NCI-H146 (cell line): ENCODE results near the gene NME5.
"Not testable (repeated sequence)": the region's sequence is repeated elsewhere in the genome, so short reads cannot be mapped to it uniquely, and the experiment has no call there.

Source experiments
- DNase-seq: peaks from one replicate; lab custom pipeline; 2025; lab: John Stamatoyannopoulos, UW

Gene NME5

GRCh38 chr5:138138949-138139780 is at the start of gene NME5:
Gene NME5, minus strand, starts transcription at chr5:138139428. Its CDS starts 648 bp downstream, at chr5:138138780.
- peak; percentile 79 for DNase-seq

GRCh38 chr5:138188626-138189025 is 49.4 kb upstream of the NME5 start:
- DNase-seq = no peak

- DNase-seq = no peak
Observed at GRCh38 chr5:138186002-138186447, 46.8 kb upstream of the NME5 start.

- no peak for DNase-seq
Observed at GRCh38 chr5:138182808-138183207, 43.6 kb upstream of the NME5 start.

GRCh38 chr5:138180841-138181240 is 41.6 kb upstream of the NME5 start:
- DNase-seq = no peak

GRCh38 chr5:138180183-138180782 is 41.1 kb upstream of the NME5 start:
- DNase-seq = peak; percentile 49

GRCh38 chr5:138179277-138179857 is 40.1 kb upstream of the NME5 start:
- DNase-seq = peak; percentile 12

- DNase-seq = peak; percentile 94
Observed at GRCh38 chr5:138178516-138179276, 39.5 kb upstream of the NME5 start, which contains the start of the genes BRD8 and KIF20A. Gene BRD8, minus strand, starts transcription at chr5:138178630. Its CDS starts 16 bp downstream, at chr5:138178614. Gene KIF20A, plus strand, starts transcription at chr5:138179112. Its CDS starts 569 bp downstream, at chr5:138179681.

- no peak for DNase-seq
Observed at GRCh38 chr5:138177941-138178515, 38.8 kb upstream of the NME5 start.

GRCh38 chr5:138170299-138170698 is 31.1 kb upstream of the NME5 start:
- DNase-seq = no peak

GRCh38 chr5:138169124-138169523 is 29.9 kb upstream of the NME5 start:
- no peak for DNase-seq

GRCh38 chr5:138163721-138164120 is 24.5 kb upstream of the NME5 start:
- DNase-seq = no peak

GRCh38 chr5:138160706-138161105 is 21.5 kb upstream of the NME5 start:
- no peak for DNase-seq

GRCh38 chr5:138159666-138160065 is 20.4 kb upstream of the NME5 start:
- DNase-seq = no peak

- DNase-seq = no peak
Observed at GRCh38 chr5:138157626-138158025, 18.4 kb upstream of the NME5 start.

- DNase-seq = not testable (repeated sequence)
Observed at GRCh38 chr5:138155977-138156376, 16.7 kb upstream of the NME5 start.

- DNase-seq = no peak
Observed at GRCh38 chr5:138149530-138149929, 10.3 kb upstream of the NME5 start.

- no peak for DNase-seq
Observed at GRCh38 chr5:138148811-138149210, 9.6 kb upstream of the NME5 start.

GRCh38 chr5:138143578-138143977 is 4.3 kb upstream of the NME5 start:
- DNase-seq = not testable (repeated sequence)

- DNase-seq = no peak
Observed at GRCh38 chr5:138141734-138142133, 2.5 kb upstream of the NME5 start.

- no peak for DNase-seq
Observed at GRCh38 chr5:138140268-138140667, 1.0 kb upstream of the NME5 start.

- no peak for DNase-seq
Observed at GRCh38 chr5:138139781-138140090, 508 bp upstream of the NME5 start.
